HG03558 (cell line): ENCODE measurements around the gene HOXA10.

Source experiments
- ATAC-seq: cut with Tn5 transposase; IDR thresholded peaks from one replicate; pipeline ENCODE4 v1.9.1; 2021; ENCODE audit warnings: moderate number of reproducible peaks; ENCODE audit not compliant: unreplicated experiment; ENCODE audit errors: extremely low read depth

Gene HOXA10

GRCh38 chr7:27203964-27204594 is 30.0 kb upstream of the HOXA10 start:
- ATAC-seq = no peak

DNA sequence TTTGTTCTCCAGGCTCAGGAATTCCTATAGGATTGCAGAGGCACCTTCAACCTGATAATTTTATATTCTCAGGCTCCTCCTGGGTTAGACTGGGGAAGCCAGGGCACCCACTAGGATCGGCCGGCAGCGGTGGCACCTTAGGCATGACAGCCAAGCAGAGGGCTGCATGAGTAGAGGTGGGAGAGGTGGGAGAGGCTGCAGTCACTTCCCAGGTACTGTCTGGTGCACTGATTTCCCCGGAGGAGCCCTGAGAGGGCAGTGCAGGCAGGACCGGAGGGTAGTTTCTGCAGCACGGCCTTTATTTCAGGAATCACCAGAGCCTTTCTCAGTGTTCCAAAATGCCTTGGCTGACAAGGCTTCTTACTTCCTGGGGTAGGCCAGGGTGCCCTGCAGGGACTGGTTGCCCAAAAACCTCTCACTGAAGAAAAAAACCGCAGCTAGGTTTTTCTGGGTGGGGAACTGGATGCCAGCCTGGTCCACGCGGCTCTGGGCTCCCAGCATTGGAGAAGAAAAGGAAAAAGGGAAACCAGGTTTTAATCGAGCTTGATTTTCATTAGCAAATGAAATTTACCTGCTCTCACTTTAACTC is 29.3 kb upstream of the HOXA10 start:
- no peak for ATAC-seq

- no peak for ATAC-seq
Observed at GRCh38 chr7:27202862-27203134, 28.7 kb upstream of the HOXA10 start.

- no peak for ATAC-seq
Observed at GRCh38 chr7:27202018-27202861, 28.1 kb upstream of the HOXA10 start.

- no peak for ATAC-seq
Observed at GRCh38 chr7:27201580-27202017, 27.5 kb upstream of the HOXA10 start.

GRCh38 chr7:27200761-27201579 is 26.9 kb upstream of the HOXA10 start:
- ATAC-seq = no peak

DNA sequence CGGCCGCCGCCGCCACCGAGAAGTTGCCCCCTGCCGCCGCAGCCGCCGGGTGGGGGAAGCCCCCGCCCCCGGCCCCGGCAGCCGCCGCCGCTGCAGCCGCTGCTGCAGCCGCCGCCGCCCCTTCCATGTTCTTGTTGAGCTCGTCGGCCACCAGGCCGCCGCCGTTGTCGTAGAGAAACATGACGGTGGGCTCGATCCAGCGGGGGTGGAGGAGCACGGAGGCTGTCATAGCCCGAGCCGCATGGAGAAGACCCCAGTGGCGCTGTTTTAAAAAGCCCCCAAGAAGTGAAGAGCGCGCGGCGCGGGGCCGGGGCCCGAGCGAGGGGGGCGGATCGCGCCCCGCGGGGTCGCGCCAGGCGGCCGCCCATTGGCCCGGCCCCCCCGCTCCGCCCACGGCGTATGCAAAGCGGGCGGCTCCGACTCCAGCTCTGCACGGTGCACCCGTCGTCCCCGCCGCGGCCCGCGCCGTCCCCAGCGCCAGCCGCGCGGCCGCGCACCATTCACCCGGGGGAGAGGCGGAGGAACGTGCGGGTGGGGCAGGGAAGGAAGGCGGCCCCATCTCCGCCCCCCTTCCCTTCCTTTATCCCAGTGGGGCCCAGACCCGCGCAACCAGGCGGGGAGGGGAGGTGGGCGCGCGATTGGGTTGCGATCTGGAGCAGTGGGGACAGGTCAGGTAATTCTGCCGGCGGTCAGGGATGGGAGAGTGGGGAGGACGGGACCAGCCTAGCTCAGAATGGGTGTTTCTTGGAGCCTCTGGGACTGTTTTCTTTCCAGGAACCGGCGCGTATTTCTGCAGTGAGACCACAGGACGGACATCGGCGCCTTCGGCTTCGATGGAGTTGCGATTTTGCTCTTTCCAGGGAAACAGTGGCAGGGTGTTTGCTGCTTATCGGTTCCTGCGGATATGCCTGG is 26.0 kb upstream of the HOXA10 start, which contains the start of gene HOXA13:
HOXA13 (minus strand) TSS at position 243 of the 912 bp plus-strand sequence; CDS start at position 229, 14 bp downstream.
- ATAC-seq = no peak

- no peak for ATAC-seq
Observed at GRCh38 chr7:27198871-27199801, 25.0 kb upstream of the HOXA10 start.

- no peak for ATAC-seq
Observed at GRCh38 chr7:27198138-27198841, 24.2 kb upstream of the HOXA10 start.

DNA sequence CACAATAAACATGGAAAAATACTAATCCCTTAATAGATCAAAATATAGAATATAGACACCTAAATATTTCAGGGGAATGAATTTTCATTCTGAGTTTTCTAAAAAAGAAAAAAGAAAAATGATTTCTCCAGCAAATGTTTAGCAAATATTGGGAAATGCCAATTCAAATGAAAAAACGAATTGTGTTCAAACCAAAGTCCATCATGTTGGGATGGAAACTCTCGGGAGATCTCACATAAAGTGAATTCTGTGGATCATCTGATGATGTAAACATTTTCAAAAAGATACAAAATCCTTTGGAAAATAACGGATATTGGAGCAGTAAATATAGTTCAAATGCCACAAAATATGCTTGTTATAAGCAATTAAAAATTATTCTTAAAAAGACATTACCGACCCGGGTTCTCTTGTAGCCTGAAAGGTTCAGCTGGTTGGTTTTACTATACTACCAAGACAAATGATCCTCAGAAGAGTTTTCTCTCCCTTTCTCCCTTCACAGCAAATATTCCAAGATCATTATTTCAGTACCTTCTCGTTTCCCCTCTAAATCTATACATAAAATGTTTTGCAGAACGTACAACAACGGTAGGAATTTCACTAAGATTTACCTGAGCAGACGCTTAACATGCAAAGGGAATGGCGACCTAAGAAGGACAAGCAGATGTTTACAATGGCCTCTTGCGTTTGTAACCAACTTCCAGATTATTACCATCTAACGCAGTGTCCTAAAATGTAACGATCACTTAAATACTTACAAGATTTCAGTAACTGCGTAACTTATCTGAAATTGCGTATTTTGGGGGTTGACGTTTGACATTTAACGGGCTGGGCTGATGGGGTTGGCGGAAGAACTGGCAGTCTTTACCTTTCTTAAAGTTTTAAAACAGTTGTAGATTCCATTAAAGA is 23.3 kb upstream of the HOXA10 start:
- ATAC-seq = no peak

DNA sequence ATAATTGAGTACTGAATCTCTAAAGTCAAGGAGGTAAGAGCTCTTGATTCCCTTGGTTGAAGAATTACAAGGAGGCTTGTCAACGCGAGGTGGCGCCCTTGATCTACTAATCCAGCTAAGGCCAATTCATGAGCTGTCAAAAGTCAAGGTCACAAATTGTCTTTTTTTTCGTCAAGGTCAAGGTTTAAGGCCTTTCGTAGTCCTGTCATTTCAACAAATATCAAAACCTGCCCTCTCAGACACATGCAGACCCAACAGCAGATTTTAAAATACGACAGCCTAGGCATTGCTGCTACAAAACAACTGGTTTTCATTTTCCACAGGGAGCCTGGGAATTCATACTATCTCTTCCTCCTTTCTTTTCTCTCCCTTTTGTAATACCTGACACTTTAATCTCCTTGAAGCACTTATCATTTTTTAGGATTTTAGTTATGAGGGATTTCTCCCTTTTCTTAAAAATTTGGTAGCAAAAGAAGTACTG is 22.2 kb upstream of the HOXA10 start:
- no peak for ATAC-seq

- ATAC-seq = no peak
Observed at GRCh38 chr7:27194686-27195379, 20.7 kb upstream of the HOXA10 start.

DNA sequence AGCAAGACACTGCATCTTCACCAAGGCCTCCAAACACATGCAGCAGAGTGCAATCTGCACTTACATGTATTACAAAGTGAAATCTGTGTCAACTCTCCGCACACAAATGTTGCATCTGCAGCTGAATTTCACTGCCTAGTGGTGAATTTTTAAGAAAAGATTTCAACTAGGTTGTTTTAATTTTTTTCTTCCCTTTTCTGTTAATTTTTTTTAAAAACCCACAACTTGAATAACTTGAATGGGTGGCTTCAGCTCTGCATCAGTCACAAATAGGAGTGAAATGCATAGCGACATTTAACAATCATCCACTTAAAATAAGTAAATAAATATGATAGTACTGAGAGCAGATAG is 19.9 kb upstream of the HOXA10 start:
- ATAC-seq = no peak

DNA sequence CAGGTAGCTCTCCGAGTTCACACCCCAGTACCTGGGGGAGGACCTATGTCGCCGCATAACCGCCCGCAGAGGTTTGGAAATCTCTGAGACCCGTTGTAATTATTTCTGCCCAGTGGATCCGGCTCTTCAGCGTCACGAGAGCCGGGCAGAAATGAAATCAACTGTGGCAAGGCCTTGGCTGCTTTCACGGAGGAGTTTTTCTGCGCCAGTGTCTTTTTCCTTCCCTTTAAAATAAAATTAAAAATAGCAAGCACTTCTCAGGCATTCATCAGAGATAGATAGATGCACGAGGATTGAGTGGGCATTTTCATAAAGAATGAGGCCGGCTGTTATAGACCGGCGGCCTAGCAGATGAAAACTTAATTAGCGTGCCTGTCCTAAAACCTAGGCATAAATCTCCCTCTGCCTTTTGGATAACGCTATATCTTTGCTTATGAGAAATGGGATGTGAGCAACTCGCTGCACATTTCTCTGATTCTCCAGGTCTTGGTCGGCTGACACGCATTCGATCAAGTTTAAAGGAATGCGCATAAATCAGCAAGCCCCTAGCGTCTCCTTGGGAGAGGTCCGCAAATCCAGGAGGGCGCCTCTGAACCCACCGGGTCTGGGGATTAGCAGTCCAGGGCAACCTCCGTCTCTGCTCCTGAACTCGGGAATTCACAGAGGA is 19.3 kb upstream of the HOXA10 start:
- ATAC-seq = no peak

GRCh38 chr7:27192546-27193334 is 18.6 kb upstream of the HOXA10 start:
- no peak for ATAC-seq
